Activated gamma-delta T cell treated with Interleukin-2 at 50 U/mL for 16 hours (primary cell): ENCODE measurements around the gene PCDHB14.
"Not testable (repeated sequence)": the region's sequence is repeated elsewhere in the genome, so short reads cannot be mapped to it uniquely, and the experiment has no call there.

Source experiments
- DNase-seq: peaks from one replicate; pipeline ENCODE4 v3.0.0-alpha.2; 2020

Gene PCDHB14

GRCh38 chr5:141223112-141223783 lies at the start of gene PCDHB14:
PCDHB14 (plus strand) TSS chr5:141223343; CDS start chr5:141223506, 163 bp downstream.
- no peak for DNase-seq

DNA sequence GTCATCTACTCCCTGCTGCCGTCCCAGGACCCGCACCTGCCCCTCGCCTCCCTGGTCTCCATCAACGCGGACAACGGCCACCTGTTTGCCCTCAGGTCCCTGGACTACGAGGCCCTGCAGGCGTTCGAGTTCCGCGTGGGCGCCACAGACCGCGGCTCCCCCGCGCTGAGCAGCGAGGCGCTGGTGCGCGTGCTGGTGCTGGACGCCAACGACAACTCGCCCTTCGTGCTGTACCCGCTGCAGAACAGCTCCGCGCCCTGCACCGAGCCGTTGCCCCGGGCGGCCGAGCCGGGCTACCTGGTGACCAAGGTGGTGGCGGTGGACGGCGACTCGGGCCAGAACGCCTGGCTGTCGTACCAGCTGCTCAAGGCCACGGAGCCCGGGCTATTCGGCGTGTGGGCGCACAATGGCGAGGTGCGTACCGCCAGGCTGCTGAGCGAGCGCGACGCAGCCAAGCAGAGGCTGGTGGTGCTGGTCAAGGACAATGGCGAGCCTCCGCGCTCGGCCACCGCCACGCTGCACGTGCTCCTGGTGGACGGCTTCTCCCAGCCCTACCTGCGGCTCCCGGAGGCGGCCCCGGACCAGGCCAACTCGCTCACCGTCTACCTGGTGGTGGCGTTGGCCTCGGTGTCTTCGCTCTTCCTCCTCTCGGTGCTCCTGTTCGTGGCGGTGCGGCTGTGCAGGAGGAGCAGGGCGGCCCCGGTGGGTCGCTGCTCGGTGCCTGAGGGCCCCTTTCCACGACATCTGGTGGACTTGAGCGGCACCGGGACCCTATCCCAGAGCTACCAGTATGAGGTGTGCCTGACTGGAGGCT lies 48.6 kb upstream of the PCDHB14 start:
- not testable (repeated sequence) for DNase-seq

- DNase-seq: no peak
These were observed 47.2 kb upstream of the PCDHB14 start for GRCh38 chr5:141175933-141176332.

DNA sequence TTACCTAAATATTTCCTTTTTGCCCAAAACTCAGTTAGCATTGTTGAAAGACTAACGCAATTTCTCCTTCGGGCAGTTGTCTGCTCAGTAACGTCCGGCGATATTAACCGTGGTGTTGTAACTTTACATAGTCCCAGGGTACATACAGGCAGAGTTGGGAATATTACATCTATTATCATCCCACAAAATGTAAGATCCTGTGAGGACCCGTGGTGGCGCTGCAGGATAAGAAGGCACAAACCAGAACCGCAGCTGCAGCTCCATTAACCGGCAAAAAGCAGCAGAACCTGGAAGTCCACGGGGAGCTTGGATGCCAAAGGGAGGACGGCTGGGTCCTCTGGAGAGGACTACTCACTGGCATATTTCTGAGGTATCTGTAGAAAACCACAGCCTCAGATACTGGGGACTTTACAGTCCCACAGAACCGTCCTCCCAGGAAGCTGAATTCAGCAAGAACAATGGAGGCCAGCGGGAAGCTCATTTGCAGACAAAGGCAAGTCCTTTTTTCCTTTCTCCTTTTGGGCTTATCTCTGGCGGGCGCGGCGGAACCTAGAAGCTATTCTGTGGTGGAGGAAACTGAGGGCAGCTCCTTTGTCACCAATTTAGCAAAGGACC lies 45.5 kb upstream of the PCDHB14 start, which contains the start of gene PCDHB8:
PCDHB8 (plus strand) TSS at position 214 of the 615 bp plus-strand sequence; CDS start at position 459, 245 bp downstream.
- not testable (repeated sequence) for DNase-seq

DNA sequence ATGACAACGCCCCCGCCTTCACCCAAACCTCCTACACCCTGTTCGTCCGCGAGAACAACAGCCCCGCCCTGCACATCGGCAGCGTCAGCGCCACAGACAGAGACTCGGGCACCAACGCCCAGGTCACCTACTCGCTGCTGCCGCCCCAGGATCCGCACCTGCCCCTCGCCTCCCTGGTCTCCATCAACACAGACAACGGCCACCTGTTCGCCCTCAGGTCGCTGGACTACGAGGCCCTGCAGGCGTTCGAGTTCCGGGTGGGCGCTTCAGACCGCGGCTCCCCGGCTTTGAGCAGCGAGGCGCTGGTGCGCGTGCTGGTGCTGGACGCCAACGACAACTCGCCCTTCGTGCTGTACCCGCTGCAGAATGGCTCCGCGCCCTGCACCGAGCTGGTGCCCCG lies 43.8 kb upstream of the PCDHB14 start:
- not testable (repeated sequence) for DNase-seq

DNA sequence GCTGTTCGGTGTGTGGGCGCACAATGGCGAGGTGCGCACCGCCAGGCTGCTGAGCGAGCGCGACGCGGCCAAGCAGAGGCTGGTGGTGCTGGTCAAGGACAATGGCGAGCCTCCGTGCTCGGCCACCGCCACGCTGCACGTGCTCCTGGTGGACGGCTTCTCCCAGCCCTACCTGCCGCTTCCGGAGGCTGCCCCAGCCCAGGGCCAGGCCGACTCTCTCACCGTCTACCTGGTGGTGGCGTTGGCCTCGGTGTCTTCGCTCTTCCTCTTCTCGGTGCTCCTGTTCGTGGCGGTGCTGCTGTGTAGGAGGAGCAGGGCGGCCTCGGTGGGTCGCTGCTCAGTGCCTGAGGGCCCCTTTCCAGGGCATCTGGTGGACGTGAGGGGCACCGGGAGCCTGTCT lies 43.3 kb upstream of the PCDHB14 start:
- DNase-seq: not testable (repeated sequence)

GRCh38 chr5:141180313-141180712 lies 42.8 kb upstream of the PCDHB14 start:
- DNase-seq: no peak

DNA sequence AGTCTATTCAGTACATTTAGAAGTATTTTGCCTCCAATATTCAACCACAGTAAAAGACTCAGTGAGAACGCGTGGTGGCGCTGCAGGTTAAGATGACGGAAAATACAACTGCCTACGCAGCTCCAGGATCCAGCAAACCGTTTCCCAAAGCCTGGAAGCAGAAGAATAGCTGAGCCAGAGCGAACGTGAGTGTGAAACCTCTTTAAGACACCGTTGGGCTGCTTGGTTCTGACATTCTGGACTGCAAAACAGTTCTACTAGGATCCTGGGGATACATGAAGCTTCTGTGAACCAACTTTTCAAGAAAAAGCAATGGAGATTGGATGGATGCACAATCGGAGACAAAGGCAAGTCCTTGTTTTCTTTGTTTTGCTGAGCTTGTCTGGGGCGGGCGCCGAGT lies 40.9 kb upstream of the PCDHB14 start, which contains the start of gene PCDHB16:
PCDHB16 (plus strand) TSS at position 140 of the 400 bp plus-strand sequence; CDS start at position 313, 173 bp downstream.
- DNase-seq: no peak

DNA sequence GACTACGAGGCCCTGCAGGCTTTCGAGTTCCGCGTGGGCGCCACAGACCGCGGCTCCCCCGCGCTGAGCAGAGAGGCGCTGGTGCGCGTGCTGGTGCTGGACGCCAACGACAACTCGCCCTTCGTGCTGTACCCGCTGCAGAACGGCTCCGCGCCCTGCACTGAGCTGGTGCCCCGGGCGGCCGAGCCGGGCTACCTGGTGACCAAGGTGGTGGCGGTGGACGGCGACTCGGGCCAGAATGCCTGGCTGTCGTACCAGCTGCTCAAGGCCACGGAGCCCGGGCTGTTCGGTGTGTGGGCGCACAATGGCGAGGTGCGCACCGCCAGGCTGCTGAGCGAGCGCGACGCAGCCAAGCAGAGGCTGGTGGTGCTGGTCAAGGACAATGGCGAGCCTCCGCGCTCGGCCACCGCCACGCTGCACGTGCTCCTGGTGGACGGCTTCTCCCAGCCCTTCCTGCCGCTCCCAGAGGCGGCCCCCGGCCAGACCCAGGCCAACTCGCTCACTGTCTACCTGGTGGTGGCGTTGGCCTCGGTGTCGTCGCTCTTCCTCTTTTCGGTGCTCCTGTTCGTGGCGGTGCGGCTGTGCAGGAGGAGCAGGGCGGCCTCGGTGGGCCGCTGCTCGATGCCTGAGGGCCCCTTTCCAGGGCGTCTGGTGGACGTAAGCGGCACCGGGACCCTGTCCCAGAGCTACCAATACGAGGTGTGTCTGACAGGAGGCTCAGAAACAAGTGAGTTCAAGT lies 38.9 kb upstream of the PCDHB14 start:
- DNase-seq: not testable (repeated sequence)

- no peak for DNase-seq
These were observed 36.1 kb upstream of the PCDHB14 start, which contains the start of gene PCDHB9 for GRCh38 chr5:141186897-141187512. PCDHB9 (plus strand) TSS chr5:141187161; CDS start chr5:141187319, 158 bp downstream.

DNA sequence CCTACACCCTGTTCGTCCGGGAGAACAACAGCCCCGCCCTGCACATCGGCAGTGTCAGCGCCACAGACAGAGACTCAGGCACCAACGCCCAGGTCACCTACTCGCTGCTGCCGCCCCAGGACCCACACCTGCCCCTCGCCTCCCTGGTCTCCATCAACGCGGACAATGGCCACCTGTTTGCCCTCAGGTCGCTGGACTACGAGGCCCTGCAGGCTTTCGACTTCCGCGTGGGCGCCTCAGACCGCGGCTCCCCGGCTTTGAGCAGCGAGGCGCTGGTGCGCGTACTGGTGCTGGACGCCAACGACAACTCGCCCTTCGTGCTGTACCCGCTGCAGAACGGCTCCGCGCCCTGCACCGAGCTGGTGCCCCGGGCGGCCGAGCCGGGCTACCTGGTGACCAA lies 34.5 kb upstream of the PCDHB14 start:
- DNase-seq: not testable (repeated sequence)

- DNase-seq: not testable (repeated sequence)
These were observed 34.0 kb upstream of the PCDHB14 start for GRCh38 chr5:141189131-141189530.

DNA sequence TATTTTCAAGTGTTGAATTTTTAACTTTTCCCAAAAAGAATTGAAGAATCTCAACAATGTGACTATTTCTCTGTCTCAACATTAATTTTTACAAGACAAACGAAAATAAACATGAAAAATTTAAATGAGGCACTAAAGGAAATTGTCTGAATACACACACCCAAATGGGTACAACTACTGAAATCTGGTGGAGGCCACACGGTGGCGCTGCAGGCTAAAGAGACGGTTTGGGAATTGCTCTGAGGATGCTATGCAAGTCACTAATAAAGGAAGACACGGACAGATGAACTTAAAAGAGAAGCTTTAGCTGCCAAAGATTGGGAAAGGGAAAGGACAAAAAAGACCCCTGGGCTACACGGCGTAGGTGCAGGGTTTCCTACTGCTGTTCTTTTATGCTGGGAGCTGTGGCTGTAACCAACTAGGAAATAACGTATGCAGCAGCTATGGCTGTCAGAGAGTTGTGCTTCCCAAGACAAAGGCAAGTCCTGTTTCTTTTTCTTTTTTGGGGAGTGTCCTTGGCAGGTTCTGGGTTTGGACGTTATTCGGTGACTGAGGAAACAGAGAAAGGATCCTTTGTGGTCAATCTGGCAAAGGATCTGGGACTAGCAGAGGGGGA lies 30.9 kb upstream of the PCDHB14 start, which contains the start of gene PCDHB10:
PCDHB10 (plus strand) TSS at position 244 of the 616 bp plus-strand sequence; CDS start at position 444, 200 bp downstream.
- no peak for DNase-seq

GRCh38 chr5:141194332-141194731 lies 28.8 kb upstream of the PCDHB14 start:
- not testable (repeated sequence) for DNase-seq

DNA sequence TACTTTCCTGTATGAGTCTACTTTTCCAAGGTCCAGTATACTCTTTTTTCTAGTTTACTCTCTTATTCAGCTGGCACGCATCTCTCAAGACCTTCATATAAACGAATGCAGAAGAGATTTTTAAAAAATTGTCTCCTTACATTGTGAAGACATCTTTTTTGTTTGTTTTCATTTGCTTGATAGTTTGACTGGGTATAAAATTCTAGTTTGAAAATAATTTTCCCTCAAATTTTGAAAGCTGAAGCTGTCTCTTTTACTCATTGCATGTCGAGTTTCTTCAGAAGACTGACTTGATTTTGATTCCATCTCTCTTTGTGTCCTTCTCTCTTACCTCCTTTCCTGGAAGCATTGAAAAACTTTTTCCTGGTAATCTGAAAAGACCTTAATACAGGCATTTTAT lies 26.8 kb upstream of the PCDHB14 start:
- no peak for DNase-seq

DNA sequence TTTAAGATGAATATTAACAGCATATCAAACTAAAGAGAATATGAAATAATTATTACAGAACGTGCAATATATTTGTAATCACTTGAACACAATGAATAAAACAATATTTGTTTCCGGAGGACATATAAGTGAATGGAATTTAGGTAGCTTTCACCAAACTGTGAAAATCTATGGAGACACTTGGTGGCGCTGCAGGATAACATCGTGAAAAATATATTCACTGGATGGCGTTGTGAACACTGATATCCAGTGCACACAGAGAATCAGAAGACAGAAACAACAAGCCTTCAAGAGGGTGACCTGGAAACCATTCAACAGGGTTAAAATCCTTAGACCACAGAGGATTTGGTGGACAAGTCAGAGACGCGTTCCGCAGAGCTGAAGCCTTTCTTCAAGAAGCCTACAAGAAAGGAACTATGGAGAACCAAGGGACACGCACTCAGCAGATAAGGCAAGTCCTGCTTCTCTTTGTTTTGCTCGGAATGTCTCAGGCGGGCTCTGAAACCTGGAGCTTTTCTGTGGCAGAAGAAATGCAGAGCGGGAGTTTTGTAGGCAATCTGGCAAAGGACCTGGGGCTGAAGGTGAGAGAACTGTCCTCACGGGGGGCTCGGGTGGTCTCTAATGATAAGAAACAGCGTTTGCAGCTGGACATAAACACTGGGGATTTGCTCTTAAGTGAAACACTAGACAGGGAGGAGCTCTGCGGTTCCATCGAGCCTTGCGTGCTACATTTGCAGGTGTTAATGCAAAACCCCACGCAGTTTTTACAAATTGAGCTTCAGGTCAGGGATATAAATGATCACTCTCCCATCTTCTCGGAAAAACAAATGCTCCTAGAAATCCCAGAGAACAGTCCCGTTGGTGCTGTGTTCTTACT lies 23.5 kb upstream of the PCDHB14 start, which contains the start of gene PCDHB11:
PCDHB11 (plus strand) TSS at position 269 of the 877 bp plus-strand sequence; CDS start at position 417, 148 bp downstream.
- DNase-seq: no peak

GRCh38 chr5:141201126-141201525 lies 22.0 kb upstream of the PCDHB14 start:
- DNase-seq: not testable (repeated sequence)

GRCh38 chr5:141201646-141202045 lies 21.5 kb upstream of the PCDHB14 start:
- not testable (repeated sequence) for DNase-seq

GRCh38 chr5:141208478-141208877 lies 14.7 kb upstream of the PCDHB14 start, which contains the start of gene PCDHB12:
PCDHB12 (plus strand) TSS chr5:141208719; CDS start chr5:141208908, 189 bp downstream.
- no peak for DNase-seq

DNA sequence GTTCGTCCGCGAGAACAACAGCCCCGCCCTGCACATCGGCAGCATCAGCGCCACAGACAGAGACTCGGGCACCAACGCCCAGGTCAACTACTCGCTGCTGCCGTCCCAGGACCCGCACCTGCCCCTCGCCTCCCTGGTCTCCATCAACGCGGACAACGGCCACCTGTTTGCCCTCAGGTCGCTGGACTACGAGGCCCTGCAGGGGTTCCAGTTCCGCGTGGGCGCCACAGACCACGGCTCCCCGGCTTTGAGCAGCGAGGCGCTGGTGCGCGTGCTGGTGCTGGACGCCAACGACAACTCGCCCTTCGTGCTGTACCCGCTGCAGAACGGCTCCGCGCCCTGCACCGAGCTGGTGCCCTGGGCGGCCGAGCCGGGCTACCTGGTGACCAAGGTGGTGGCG lies 12.9 kb upstream of the PCDHB14 start:
- DNase-seq: not testable (repeated sequence)
